ENCODE results near the gene HAUS3. TPM values are rescaled to one million over a fixed set of nuclear protein-coding genes. Genes with fewer than 3 reads are reported as not detected.

The HAUS3 gene
- total and polyA plus RNA-seq, 10 of the 15 experiments (the other 5 are each of a cell fraction or from before 2014, with no cell fraction given), result 4.2 to 23.9 (median 12.3) TPM

DNA sequence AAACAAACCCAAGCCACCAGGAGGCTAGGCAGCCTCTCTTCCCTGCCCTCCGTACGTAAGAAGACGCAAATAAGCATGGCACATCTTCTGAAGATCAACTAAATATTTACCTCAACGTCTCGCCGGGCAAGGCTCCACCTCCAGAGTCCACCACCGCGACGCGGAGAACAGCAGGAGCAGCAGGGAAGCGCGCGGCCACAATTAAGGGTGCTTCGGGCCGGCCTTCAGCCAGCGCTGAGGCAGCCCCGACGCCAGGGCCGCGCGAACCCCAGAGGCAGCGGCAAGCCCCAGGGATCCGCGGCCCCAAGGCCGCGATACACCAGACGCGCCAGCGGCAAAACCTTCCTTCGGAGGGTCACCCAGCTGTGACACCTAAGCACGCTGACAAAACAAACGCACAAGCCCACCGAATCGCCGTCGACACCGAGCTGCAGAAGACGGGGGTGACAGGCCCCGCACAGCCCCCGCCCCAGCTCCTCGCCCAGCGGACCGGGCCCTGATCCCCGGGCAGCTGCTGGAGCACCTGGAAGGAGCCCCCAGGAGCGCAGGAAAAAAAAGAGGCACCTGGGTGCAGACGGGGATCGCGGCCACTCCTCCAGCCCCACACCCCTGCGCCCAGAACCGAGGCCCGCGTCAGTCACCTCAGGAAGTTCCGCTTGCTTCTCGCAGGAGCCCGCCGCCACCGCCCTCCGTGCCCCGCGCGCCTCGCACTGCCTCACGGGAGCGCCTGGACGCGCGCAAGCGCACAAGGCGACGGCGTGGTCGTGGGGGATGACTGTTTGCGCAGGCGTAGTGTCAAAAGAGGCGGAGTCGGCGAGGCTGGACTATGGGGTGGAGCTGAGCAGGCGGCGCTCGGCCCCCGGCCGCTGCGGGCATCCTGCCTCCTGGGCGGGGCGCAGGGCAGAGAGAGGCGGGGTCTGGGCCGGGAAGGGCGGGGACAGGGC, at the start of gene HAUS3, which contains the start of gene POLN (continued):
- TF ChIP-seq, protein P1, sequence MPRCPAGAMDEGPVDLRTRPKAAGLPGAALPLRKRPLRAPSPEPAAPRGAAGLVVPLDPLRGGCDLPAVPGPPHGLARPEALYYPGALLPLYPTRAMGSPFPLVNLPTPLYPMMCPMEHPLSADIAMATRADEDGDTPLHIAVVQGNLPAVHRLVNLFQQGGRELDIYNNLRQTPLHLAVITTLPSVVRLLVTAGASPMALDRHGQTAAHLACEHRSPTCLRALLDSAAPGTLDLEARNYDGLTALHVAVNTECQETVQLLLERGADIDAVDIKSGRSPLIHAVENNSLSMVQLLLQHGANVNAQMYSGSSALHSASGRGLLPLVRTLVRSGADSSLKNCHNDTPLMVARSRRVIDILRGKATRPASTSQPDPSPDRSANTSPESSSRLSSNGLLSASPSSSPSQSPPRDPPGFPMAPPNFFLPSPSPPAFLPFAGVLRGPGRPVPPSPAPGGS (IDR thresholded peaks at IDR 0.05; ENCODE audit: borderline replicate concordance, insufficient read depth, low read depth, low read length, poor library complexity, severe bottlenecking), result no peak
- TF ChIP-seq, protein P2, sequence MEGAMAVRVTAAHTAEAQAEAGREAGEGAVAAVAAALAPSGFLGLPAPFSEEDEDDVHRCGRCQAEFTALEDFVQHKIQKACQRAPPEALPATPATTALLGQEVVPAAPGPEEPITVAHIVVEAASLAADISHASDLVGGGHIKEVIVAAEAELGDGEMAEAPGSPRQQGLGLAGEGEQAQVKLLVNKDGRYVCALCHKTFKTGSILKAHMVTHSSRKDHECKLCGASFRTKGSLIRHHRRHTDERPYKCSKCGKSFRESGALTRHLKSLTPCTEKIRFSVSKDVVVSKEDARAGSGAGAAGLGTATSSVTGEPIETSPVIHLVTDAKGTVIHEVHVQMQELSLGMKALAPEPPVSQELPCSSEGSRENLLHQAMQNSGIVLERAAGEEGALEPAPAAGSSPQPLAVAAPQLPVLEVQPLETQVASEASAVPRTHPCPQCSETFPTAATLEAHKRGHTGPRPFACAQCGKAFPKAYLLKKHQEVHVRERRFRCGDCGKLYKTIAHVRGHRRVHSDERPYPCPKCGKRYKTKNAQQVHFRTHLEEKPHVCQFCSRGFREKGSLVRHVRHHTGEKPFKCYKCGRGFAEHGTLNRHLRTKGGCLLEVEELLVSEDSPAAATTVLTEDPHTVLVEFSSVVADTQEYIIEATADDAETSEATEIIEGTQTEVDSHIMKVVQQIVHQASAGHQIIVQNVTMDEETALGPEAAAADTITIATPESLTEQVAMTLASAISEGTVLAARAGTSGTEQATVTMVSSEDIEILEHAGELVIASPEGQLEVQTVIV (IDR thresholded peaks at IDR 0.05; ENCODE audit: borderline replicate concordance, partially characterized antibody), result no peak
- no peak for TF ChIP-seq RFX5 (IDR thresholded peaks at IDR 0.05; ENCODE audit: low read depth, low read length)
- no peak for TF ChIP-seq RAD51 (IDR thresholded peaks at IDR 0.05)
- TF ChIP-seq, protein P3, sequence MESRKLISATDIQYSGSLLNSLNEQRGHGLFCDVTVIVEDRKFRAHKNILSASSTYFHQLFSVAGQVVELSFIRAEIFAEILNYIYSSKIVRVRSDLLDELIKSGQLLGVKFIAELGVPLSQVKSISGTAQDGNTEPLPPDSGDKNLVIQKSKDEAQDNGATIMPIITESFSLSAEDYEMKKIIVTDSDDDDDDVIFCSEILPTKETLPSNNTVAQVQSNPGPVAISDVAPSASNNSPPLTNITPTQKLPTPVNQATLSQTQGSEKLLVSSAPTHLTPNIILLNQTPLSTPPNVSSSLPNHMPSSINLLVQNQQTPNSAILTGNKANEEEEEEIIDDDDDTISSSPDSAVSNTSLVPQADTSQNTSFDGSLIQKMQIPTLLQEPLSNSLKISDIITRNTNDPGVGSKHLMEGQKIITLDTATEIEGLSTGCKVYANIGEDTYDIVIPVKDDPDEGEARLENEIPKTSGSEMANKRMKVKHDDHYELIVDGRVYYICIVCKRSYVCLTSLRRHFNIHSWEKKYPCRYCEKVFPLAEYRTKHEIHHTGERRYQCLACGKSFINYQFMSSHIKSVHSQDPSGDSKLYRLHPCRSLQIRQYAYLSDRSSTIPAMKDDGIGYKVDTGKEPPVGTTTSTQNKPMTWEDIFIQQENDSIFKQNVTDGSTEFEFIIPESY (IDR thresholded peaks at IDR 0.05), result no peak
- TF ChIP-seq CBX5 (IDR thresholded peaks at IDR 0.05; ENCODE audit: low read depth), result no peak
- no peak for TF ChIP-seq GABPA (IDR thresholded peaks at IDR 0.05; ENCODE audit: low read depth)
- no peak for TF ChIP-seq NR2C1 (IDR thresholded peaks at IDR 0.05)
- TF ChIP-seq, protein P4, sequence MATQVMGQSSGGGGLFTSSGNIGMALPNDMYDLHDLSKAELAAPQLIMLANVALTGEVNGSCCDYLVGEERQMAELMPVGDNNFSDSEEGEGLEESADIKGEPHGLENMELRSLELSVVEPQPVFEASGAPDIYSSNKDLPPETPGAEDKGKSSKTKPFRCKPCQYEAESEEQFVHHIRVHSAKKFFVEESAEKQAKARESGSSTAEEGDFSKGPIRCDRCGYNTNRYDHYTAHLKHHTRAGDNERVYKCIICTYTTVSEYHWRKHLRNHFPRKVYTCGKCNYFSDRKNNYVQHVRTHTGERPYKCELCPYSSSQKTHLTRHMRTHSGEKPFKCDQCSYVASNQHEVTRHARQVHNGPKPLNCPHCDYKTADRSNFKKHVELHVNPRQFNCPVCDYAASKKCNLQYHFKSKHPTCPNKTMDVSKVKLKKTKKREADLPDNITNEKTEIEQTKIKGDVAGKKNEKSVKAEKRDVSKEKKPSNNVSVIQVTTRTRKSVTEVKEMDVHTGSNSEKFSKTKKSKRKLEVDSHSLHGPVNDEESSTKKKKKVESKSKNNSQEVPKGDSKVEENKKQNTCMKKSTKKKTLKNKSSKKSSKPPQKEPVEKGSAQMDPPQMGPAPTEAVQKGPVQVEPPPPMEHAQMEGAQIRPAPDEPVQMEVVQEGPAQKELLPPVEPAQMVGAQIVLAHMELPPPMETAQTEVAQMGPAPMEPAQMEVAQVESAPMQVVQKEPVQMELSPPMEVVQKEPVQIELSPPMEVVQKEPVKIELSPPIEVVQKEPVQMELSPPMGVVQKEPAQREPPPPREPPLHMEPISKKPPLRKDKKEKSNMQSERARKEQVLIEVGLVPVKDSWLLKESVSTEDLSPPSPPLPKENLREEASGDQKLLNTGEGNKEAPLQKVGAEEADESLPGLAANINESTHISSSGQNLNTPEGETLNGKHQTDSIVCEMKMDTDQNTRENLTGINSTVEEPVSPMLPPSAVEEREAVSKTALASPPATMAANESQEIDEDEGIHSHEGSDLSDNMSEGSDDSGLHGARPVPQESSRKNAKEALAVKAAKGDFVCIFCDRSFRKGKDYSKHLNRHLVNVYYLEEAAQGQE (IDR thresholded peaks at IDR 0.05; ENCODE audit: low read depth, low read length), result no peak
- TF ChIP-seq, protein P5, sequence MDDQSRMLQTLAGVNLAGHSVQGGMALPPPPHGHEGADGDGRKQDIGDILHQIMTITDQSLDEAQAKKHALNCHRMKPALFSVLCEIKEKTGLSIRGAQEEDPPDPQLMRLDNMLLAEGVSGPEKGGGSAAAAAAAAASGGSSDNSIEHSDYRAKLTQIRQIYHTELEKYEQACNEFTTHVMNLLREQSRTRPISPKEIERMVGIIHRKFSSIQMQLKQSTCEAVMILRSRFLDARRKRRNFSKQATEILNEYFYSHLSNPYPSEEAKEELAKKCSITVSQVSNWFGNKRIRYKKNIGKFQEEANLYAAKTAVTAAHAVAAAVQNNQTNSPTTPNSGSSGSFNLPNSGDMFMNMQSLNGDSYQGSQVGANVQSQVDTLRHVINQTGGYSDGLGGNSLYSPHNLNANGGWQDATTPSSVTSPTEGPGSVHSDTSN (IDR thresholded peaks at IDR 0.05; ENCODE audit: insufficient replicate concordance, low read depth, low read length), result peak; percentile 33
- TF ChIP-seq ZZZ3 (IDR thresholded peaks at IDR 0.05; ENCODE audit: control insufficient read depth, insufficient read length, low read depth), result no peak
- TF ChIP-seq SRF (IDR thresholded peaks at IDR 0.05; ENCODE audit: low read depth in 2 of 2, low read length in 2 of 2), result no peak
- TF ChIP-seq, protein P6, sequence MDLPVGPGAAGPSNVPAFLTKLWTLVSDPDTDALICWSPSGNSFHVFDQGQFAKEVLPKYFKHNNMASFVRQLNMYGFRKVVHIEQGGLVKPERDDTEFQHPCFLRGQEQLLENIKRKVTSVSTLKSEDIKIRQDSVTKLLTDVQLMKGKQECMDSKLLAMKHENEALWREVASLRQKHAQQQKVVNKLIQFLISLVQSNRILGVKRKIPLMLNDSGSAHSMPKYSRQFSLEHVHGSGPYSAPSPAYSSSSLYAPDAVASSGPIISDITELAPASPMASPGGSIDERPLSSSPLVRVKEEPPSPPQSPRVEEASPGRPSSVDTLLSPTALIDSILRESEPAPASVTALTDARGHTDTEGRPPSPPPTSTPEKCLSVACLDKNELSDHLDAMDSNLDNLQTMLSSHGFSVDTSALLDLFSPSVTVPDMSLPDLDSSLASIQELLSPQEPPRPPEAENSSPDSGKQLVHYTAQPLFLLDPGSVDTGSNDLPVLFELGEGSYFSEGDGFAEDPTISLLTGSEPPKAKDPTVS (IDR thresholded peaks at IDR 0.05; ENCODE audit: low read depth, low read length), result no peak
- no peak for TF ChIP-seq NFYB (IDR thresholded peaks at IDR 0.05; ENCODE audit: insufficient read depth, low read depth, low read length)

Data from GM12878 (cell line).